Peyer's patch (tissue), 4 donors: ENCODE results near the gene PTGES3L. TPM values are rescaled to one million over a fixed set of nuclear protein-coding genes. Genes with fewer than 3 reads are reported as not detected.
"Not testable (repeated sequence)": the region's sequence is repeated elsewhere in the genome, so short reads cannot be mapped to it uniquely, and the experiment has no call there.

Experiments
- DNase-seq, 3 donors: peaks; one replicate each; pipeline ENCODE4 v3.0.0-alpha.2; 2017 to 2019
- H3K27ac ChIP-seq, 4 donors: fragments of 200-600 bp; sonication (generic); one replicate each; pipeline ENCODE4 v1.5.1; 2016 to 2019
- H3K27me3 ChIP-seq, 2 donors: fragments of 200-600 bp; sonication (generic); one replicate each; pipeline ENCODE4 v1.5.1; 2019
- H3K36me3 ChIP-seq, 3 donors: fragments of 200-600 bp; sonication (generic); one replicate each; pipeline ENCODE4 v1.5.1; 2016 to 2019
- H3K4me1 ChIP-seq, 4 donors: fragments of 200-600 bp; sonication (generic); one replicate each; pipeline ENCODE4 v1.5.1; 2016 to 2019
- H3K4me3 ChIP-seq, 4 donors: fragments of 200-600 bp; sonication (generic); 1 replicate in 3 of 4; 2 replicates in 1 of 4; pipeline ENCODE4 v1.5.1; 2016 to 2019; ENCODE audit warnings: mild to moderate bottlenecking in 1 of 4
- H3K9me3 ChIP-seq, 4 donors: fragments of 200-600 bp; sonication (generic); one replicate each; pipeline ENCODE4 v1.5.1; 2016 to 2019; ENCODE audit warnings: mild to moderate bottlenecking in 1 of 4
- CTCF ChIP-seq, 6 experiments: fragments of 450-650 bp in 4 of 6; fragments of 200-600 bp in 2 of 6; sonication (generic) in 1 of 6; IDR thresholded peaks; one replicate each; pipeline ENCODE4 v1.5.1; 2017 to 2019; ENCODE audit warnings: antibody characterized with exemption in 6 of 6, mild to moderate bottlenecking in 3 of 6, moderate library complexity in 1 of 6
- POLR2A ChIP-seq, 2 donors: fragments of 450-650 bp; IDR thresholded peaks; one replicate each; pipeline ENCODE4 v1.5.1; 2017; ENCODE audit warnings: antibody characterized with exemption in 2 of 2, mild to moderate bottlenecking in 2 of 2, moderate library complexity in 2 of 2
- small RNA-seq, 2 donors: library from RNA; depleted of rRNA; stranded (forward); fragments of <200 nt; gene quantifications; one replicate each; pipeline ENCODE3, GENCODE V24; 2016
- total RNA-seq, 4 donors: library from RNA; depleted of rRNA; stranded (reverse); fragments of >200 nt; gene quantifications; one replicate each; pipeline ENCODE4 v1.1.0, GENCODE V29; 2016

The PTGES3L gene
- total RNA-seq, 4 donors from 2014 or later: 1.6 to 6.9 (median 5.5) TPM; not detected in 1

- H3K4me1 ChIP-seq: peaks cover 0 to 22% (median 0%) of the 10 kb centered on the region in 4 donors
- TF ChIP-seq CTCF (IDR thresholded peaks at IDR 0.05): no peak
- no peak for TF ChIP-seq POLR2A (IDR thresholded peaks at IDR 0.05)
- H3K36me3 ChIP-seq: no peaks in the 10 kb centered on the region
- no peak for DNase-seq
- H3K27me3 ChIP-seq: no peaks in the 10 kb centered on the region
- H3K9me3 ChIP-seq: no peaks in the 10 kb centered on the region
- H3K4me3 ChIP-seq: no peak overlapping the region
- no peak overlapping the region for H3K27ac ChIP-seq
Observed at GRCh38 chr17:42922294-42922693, 57.6 kb downstream of the PTGES3L start.

DNA sequence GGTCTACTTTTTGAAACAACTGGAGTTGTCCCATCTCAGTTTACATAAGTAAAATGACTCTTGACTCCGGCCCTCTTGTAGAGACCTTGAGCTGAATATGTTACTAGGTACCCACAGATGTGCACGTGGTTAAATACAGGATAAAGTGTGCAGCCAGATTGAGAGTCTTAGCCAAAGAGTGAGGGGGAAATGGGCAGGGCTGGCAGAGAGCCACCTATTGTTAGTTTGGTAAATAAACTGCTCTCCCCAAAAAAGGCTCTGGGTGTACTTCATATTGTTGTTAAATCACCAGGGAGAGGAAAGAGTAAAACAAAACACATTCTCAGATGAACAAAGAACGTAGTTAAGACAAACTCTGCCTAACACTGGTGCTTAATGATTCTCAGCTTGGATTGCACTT, 59.0 kb downstream of the PTGES3L start:
- peak overlapping the region in 1 of 4 donors; percentile 19 for H3K27ac ChIP-seq
- no peak for DNase-seq
- no peaks in the 10 kb centered on the region for H3K27me3 ChIP-seq
- no peaks in the 10 kb centered on the region for H3K9me3 ChIP-seq
- no peaks in the 10 kb centered on the region for H3K36me3 ChIP-seq
- TF ChIP-seq CTCF (IDR thresholded peaks at IDR 0.05) (no peak), POLR2A (IDR thresholded peaks at IDR 0.05) (no peak)
- no peak overlapping the region for H3K4me3 ChIP-seq
- H3K4me1 ChIP-seq: peaks cover 0 to 22% (median 0%) of the 10 kb centered on the region in 4 donors

- DNase-seq: peak in 1 of 3 donors; percentile 67
- Histone ChIP-seq H3K36me3 (no peaks in the 10 kb centered on the region), H3K27me3 (no peaks in the 10 kb centered on the region), H3K9me3 (no peaks in the 10 kb centered on the region), H3K4me3 (no peak overlapping the region), H3K4me1 (peaks cover 0 to 22% (median 0%) of the 10 kb centered on the region in 4 donors), H3K27ac (no peak overlapping the region)
- no peak for TF ChIP-seq CTCF (IDR thresholded peaks at IDR 0.05)
- no peak for TF ChIP-seq POLR2A (IDR thresholded peaks at IDR 0.05)
Observed at GRCh38 chr17:42920106-42920900, 59.6 kb downstream of the PTGES3L start.

DNA sequence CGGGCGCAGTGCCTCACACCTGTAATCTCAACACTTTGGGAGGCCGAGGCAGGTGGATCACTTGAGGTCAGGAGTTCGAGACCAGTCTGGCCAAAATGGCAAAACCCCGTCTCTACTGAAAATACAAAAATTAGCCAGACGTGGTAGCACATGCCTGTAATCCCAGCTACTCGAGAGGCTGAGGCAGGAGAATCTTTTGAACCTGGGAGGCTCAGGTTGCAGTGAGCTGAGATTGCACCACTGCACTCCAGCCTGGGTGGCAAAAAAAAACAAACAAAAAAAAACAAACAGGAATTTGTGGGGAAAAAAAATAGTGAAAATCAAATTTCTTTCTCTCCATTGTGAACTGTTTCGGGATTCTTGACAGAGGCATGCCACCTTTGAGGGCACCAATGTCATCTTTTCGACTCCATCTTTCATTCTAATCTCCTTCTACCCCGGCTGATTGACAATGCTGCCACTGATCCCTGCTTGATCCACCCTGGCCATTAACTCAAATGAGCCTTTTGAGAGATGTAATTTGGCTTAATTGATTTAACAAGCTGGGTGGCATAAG, 60.3 kb downstream of the PTGES3L start:
- DNase-seq, H3K9me3 ChIP-seq, H3K27ac ChIP-seq, H3K4me3 ChIP-seq, H3K36me3 ChIP-seq, H3K27me3 ChIP-seq: not testable (repeated sequence)
- H3K4me1 ChIP-seq: peaks cover 0 to 26% (median 0%) of the 10 kb centered on the region in 4 donors

DNA sequence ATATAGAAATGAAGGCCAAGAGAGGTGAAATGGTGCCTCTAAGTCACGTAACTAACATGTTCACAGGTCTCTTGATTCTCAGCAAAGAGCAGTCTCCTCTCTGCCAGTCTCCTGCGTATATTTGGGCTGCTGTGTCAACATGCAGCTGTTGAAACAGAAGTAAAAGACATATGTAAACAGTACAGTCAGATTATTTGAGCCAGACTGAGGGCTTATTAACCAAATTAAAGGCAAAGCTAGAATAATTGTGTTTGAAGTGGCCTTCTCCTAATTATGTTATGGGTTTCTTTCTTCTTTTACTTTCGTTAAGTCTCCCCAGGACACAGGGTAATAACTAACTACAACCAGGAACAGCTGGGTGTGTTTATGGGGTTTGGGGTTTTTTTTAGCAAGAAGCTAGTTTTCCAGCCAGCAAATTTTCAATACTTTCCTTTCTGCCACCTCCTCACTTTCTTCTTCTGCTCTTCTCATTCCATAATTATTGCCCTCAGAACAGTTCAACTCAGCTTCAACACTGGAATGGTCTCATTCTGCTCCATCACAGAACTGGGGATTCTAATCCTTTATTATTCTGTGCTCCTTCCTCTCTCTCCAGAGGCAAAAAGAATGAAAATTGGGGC, 60.9 kb downstream of the PTGES3L start:
- peaks cover 0 to 28% (median 0%) of the 10 kb centered on the region in 4 donors for H3K4me1 ChIP-seq
- DNase-seq: no peak
- H3K9me3 ChIP-seq: no peaks in the 10 kb centered on the region
- H3K27me3 ChIP-seq: no peaks in the 10 kb centered on the region
- H3K36me3 ChIP-seq: no peaks in the 10 kb centered on the region
- no peak overlapping the region for H3K4me3 ChIP-seq
- no peak overlapping the region for H3K27ac ChIP-seq
- no peak for TF ChIP-seq POLR2A (IDR thresholded peaks at IDR 0.05)
- no peak for TF ChIP-seq CTCF (IDR thresholded peaks at IDR 0.05)

Small RNA genes lying within 50 kb of the gene (small RNA-seq; reads per million reads assigned to genes)
- gene AARSD1 (0 reads per million in 2 donors), gene RF00561 (0 reads per million in 2 donors)

Other genes with a start within 250 kb of the PTGES3L start
- 100 to 1,000 TPM in 1 of 4 donors, 10 to 100 TPM in 3; 33.5 to 120 (median 64.4) TPM for gene EZH1, start 235.0 kb downstream of the PTGES3L start, total RNA-seq
- 1 to 10 TPM; 2.3 to 9.9 (median 4.3) TPM for gene RAMP2, start 218.9 kb downstream of the PTGES3L start, total RNA-seq
- gene VPS25, start 206.6 kb downstream of the PTGES3L start, total RNA-seq: 10 to 100 TPM; 34.7 to 82.1 (median 67.5) TPM
- gene WNK4, start 199.5 kb downstream of the PTGES3L start, total RNA-seq: 10 to 100 TPM in 3 of 4 donors, 1 to 10 TPM in 1; 7.2 to 56.0 (median 28.7) TPM
- gene COA3, start 181.4 kb downstream of the PTGES3L start, total RNA-seq: 100 to 1,000 TPM in 3 of 4 donors, 10 to 100 TPM in 1; 68.5 to 156 (median 139) TPM
- not detected for gene CNTD1, start 181.2 kb downstream of the PTGES3L start, total RNA-seq
- gene BECN1, start 155.8 kb downstream of the PTGES3L start, total RNA-seq: 100 to 1,000 TPM in 3 of 4 donors, 10 to 100 TPM in 1; 81.6 to 171 (median 122) TPM
- gene PSME3, start 146.7 kb downstream of the PTGES3L start, total RNA-seq: 10 to 100 TPM; 45.6 to 75.9 (median 59.8) TPM
- 1 to 10 TPM in 2 of 4 donors, under 1 TPM in 1, not detected in 1; 0.70 to 2.3 (median 1.6) TPM for gene AOC2, start 135.5 kb downstream of the PTGES3L start, total RNA-seq
- 10 to 100 TPM in 1 of 4 donors, 1 to 10 TPM in 3; 3.3 to 11.4 (median 7.0) TPM for gene AOC3, start 128.9 kb downstream of the PTGES3L start, total RNA-seq
- 10 to 100 TPM in 3 of 4 donors, 1 to 10 TPM in 1; 2.5 to 97.8 (median 66.0) TPM for gene G6PC1, start 79.3 kb downstream of the PTGES3L start, total RNA-seq
- gene AARSD1, start 15.6 kb downstream of the PTGES3L start, total RNA-seq: 10 to 100 TPM; 12.6 to 33.5 (median 26.5) TPM
- 10 to 100 TPM; 17.2 to 37.3 (median 26.9) TPM for gene RUNDC1, start 485 bp upstream of the PTGES3L start, total RNA-seq
- 1,000 to 10,000 TPM in 1 of 4 donors, 100 to 1,000 TPM in 3; 331 to 1,066 (median 442) TPM for gene RPL27, start 18.3 kb upstream of the PTGES3L start, total RNA-seq
- 10 to 100 TPM; 60.1 to 85.8 (median 73.4) TPM for gene IFI35, start 26.7 kb upstream of the PTGES3L start, total RNA-seq
- gene VAT1, start 42.3 kb upstream of the PTGES3L start, total RNA-seq: 10 to 100 TPM; 52.8 to 97.8 (median 71.5) TPM
- gene RND2, start 45.2 kb upstream of the PTGES3L start, total RNA-seq: 1 to 10 TPM in 1 of 4 donors, under 1 TPM in 3; 0.27 to 1.7 (median 0.32) TPM
- gene BRCA1, start 145.3 kb upstream of the PTGES3L start, total RNA-seq: 10 to 100 TPM in 3 of 4 donors, 1 to 10 TPM in 1; 9.0 to 38.0 (median 14.2) TPM
- gene NBR1, start 191.1 kb upstream of the PTGES3L start, total RNA-seq: 100 to 1,000 TPM; 102 to 139 (median 127) TPM
- gene TMEM106A, start 231.8 kb upstream of the PTGES3L start, total RNA-seq: 10 to 100 TPM in 3 of 4 donors, 1 to 10 TPM in 1; 7.1 to 54.5 (median 15.3) TPM
- 1 to 10 TPM in 1 of 4 donors, not detected in 3; 1.5 TPM for gene CCDC200, start 248.5 kb upstream of the PTGES3L start, total RNA-seq